Progenitor cell of endocrine pancreas (in vitro differentiated cells): Measurements from ENCODE around the gene ANO3. TPM values are rescaled to one million over a fixed set of nuclear protein-coding genes. Genes with fewer than 3 reads are reported as not detected.

Experiments used
- DNase-seq: peaks from one replicate; pipeline ENCODE4 v3.0.0; 2021; ENCODE audit warnings: low spot score; ENCODE audit not compliant: unreplicated experiment
- H3K27ac Mint-ChIP-seq: 2 replicates; pipeline ENCODE4 v1.8.0; 2021; ENCODE audit warnings: mild to moderate bottlenecking, moderate library complexity, mixed read lengths
- H3K27me3 Mint-ChIP-seq: 2 replicates; pipeline ENCODE4 v1.8.0; 2021; ENCODE audit warnings: mixed read lengths
- H3K36me3 Mint-ChIP-seq: 2 replicates; pipeline ENCODE4 v1.8.0; 2022; ENCODE audit warnings: mixed read lengths; ENCODE audit not compliant: insufficient read depth
- H3K4me1 Mint-ChIP-seq: 2 replicates; pipeline ENCODE4 v1.8.0; 2021; ENCODE audit warnings: low read depth, mixed read lengths
- H3K4me3 Mint-ChIP-seq: 2 replicates; pipeline ENCODE4 v1.8.0; 2021; ENCODE audit warnings: low read depth, mild to moderate bottlenecking, moderate library complexity, mixed read lengths
- H3K9me3 Mint-ChIP-seq: 2 replicates; pipeline ENCODE4 v1.8.0; 2021; ENCODE audit warnings: low read depth, mixed read lengths
- long read RNA-seq: library from polyadenylated mRNA; unstranded; transcript quantifications from one replicate; pipeline ENCODE4 v2.0.0, GENCODE V29; 2020
- total RNA-seq: library from RNA; stranded (reverse); gene quantifications from 2 replicates; pipeline ENCODE4 v1.2.1, GENCODE V29; 2021
- TF ChIP-seq, protein P1 (sequence below): fragments of 200-600 bp; sonication (generic); IDR thresholded peaks from one replicate; pipeline ENCODE4 v1.5.0; 2021; ENCODE audit warnings: antibody characterized with exemption, mild to moderate bottlenecking; ENCODE audit not compliant: unreplicated experiment

ANO3 gene
- 0.53 and 0.67 TPM in 2 replicates for total RNA-seq
- long read RNA-seq, result 0 reads

DNA sequence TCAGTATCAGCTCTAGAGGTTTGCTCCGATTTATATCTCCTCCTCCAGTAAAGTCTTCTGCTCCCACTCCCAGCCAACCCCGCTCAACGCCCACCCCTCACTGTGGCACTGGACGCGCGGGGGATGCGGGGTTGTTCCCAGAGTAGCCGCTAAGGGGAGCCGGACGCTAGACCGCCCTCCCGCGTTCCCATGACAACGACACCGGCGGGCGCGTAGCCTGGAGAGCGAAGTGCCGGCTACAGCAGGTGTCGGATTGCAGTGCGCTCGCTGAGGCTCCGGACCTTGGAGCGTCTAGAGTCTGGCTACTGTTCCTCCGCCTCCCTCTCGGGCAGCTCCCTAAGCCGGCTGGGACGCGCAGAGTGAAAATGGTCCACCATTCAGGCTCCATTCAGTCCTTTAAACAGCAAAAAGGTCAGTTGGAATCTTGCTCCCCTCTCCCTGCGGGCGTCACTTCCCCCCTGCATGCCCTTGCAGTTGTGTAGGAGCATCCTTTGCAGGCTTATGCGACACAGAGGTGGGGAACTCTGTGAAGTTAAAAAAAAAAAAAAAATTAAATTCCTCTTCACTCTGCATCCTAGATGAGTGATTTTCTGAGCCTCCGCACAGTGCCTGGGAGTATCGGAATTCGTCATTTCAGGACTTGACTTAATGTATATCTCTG lies at the start of gene ANO3:
Gene ANO3, plus strand, starts transcription at position 220 of the 661 bp plus-strand sequence. Its CDS starts 146 bp downstream, at position 366.
- H3K27me3 Mint-ChIP-seq, result peaks cover 20% of the 10 kb centered on the region
- no peaks in the 10 kb centered on the region for H3K9me3 Mint-ChIP-seq
- H3K4me3 Mint-ChIP-seq, result peak within 1 kb of the TSS; percentile 55
- TF ChIP-seq, protein P1, sequence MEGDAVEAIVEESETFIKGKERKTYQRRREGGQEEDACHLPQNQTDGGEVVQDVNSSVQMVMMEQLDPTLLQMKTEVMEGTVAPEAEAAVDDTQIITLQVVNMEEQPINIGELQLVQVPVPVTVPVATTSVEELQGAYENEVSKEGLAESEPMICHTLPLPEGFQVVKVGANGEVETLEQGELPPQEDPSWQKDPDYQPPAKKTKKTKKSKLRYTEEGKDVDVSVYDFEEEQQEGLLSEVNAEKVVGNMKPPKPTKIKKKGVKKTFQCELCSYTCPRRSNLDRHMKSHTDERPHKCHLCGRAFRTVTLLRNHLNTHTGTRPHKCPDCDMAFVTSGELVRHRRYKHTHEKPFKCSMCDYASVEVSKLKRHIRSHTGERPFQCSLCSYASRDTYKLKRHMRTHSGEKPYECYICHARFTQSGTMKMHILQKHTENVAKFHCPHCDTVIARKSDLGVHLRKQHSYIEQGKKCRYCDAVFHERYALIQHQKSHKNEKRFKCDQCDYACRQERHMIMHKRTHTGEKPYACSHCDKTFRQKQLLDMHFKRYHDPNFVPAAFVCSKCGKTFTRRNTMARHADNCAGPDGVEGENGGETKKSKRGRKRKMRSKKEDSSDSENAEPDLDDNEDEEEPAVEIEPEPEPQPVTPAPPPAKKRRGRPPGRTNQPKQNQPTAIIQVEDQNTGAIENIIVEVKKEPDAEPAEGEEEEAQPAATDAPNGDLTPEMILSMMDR, result peak; percentile 77
- H3K36me3 Mint-ChIP-seq, result no peaks in the 10 kb centered on the region
- DNase-seq, result peak; percentile 86
- peaks cover 4% of the 10 kb centered on the region for H3K4me1 Mint-ChIP-seq
- H3K27ac Mint-ChIP-seq, result peak within 1 kb of the TSS; percentile 69

DNA sequence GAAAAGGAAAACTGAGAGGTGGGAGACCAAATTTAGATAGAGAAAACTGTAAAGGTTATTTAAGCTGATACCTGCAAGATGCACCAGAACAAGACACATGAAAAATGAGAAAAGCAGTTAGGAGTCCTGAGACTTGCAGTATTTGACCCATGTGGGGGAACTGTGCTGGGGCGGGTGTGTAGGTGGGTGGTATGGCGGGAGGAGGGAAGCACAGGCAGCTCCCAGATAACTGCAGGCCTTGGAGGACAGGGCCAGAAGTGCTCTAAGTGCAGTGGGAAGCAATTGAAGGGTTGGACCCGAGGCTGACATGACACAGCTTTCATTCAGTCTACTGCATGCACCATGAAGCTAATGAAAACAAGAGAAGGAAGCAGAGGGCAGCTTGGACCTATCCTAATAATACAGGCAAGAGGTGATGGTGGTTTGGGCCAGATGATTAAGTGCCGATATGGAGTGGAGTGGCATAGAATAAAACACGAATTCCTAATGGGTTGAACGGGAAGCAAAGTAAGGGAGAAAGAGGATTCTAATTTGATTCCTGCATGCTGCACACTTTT lies 48.0 kb upstream of the ANO3 start:
- DNase-seq, result no peak
- TF ChIP-seq, protein P1, result no peak
- H3K27ac Mint-ChIP-seq, result peak overlapping the region; percentile 25
- H3K27me3 Mint-ChIP-seq, result no peaks in the 10 kb centered on the region
- no peaks in the 10 kb centered on the region for H3K9me3 Mint-ChIP-seq
- peak overlapping the region; percentile 85 for H3K4me3 Mint-ChIP-seq
- H3K4me1 Mint-ChIP-seq, result peaks cover 7% of the 10 kb centered on the region
- H3K36me3 Mint-ChIP-seq, result no peaks in the 10 kb centered on the region

DNA sequence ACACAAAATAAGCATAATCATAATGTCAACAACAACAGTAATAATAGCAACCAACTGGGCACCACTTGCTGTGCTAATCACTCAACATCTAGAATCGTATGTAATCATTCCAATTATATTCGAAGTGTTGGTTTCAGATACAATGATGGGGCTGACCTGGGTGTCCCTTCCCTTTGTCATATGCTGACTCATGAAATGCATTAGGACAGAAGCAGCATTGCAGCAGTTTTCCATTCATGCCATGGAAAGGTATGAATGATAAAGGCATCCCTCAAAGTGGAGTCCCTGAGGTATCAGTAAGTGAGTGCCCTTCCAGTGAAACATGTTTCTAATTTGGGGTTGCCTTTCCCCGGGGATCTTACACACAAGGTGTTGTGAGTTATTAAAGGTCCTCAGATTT lies 46.3 kb upstream of the ANO3 start:
- Mint-ChIP-seq H3K4me1 (peaks cover 12% of the 10 kb centered on the region), H3K4me3 (no peak overlapping the region), H3K27me3 (no peaks in the 10 kb centered on the region), H3K36me3 (no peaks in the 10 kb centered on the region), H3K9me3 (no peaks in the 10 kb centered on the region), H3K27ac (no peak overlapping the region)
- DNase-seq, result no peak
- TF ChIP-seq, protein P1, result no peak

DNA sequence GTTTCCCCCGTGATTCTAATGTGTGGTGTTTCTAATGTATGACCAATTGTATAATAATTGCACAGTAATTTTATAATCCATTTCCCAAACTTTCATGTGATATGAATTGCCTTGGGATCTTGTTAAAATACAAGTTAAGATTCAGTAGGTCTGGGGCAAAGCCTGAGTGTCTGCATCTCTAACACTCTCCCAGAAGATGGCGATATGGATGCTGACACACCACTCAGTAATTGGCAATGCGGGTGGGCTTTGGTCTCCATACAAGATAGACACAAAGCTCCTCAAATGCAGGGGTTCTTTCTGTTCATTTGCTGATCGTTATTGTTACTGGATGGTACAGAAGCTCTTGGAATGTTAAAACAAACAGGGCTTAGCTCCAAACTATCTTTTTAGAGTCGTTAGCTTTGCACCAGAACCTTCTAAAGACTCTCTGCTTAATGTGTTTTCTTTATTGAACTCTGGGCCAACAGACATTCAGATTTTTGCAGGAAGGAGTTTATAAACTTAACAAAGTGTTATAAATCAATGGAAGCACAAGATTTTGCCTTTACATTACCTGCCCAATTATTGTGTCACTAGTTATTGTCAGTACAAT lies 45.4 kb upstream of the ANO3 start:
- TF ChIP-seq, protein P1, result peak; percentile 61
- DNase-seq, result no peak
- H3K27ac Mint-ChIP-seq, result no peak overlapping the region
- no peak overlapping the region for H3K4me3 Mint-ChIP-seq
- H3K4me1 Mint-ChIP-seq, result peaks cover 12% of the 10 kb centered on the region
- no peaks in the 10 kb centered on the region for H3K9me3 Mint-ChIP-seq
- no peaks in the 10 kb centered on the region for H3K36me3 Mint-ChIP-seq
- H3K27me3 Mint-ChIP-seq, result no peaks in the 10 kb centered on the region

DNA sequence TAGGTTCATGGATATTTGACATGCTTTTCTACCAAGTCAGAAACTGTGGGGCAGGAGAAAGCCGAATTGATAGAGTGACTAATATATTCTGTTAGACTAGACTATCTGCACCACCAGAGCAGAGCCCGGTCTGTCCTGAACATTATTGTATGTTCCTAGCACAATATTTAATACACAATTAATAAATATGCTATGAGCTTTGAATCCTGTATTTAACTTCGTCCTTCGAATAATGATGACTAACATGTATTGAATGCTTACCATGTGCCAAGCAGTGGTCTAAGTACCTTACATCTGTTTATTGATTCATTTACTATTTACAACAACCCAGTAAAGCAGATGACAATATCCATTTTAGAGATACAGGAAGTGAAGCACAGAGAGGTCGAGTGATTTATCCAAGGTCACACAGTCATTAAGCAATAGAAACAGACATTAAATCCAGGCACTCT lies 44.8 kb upstream of the ANO3 start:
- no peak for DNase-seq
- Mint-ChIP-seq H3K36me3 (no peaks in the 10 kb centered on the region), H3K27ac (no peak overlapping the region), H3K4me3 (no peak overlapping the region), H3K4me1 (peaks cover 12% of the 10 kb centered on the region), H3K27me3 (peaks cover 3% of the 10 kb centered on the region), H3K9me3 (peaks cover 2% of the 10 kb centered on the region)
- TF ChIP-seq, protein P1, result no peak
